GM12891 (cell line): Measurements from ENCODE around the gene MRPS25.

Experiments used
- DNase-seq: peaks from one replicate; pipeline ENCODE4 v3.0.0; 2011; ENCODE audit warnings: low spot score; ENCODE audit not compliant: insufficient read length
- FAIRE-seq: peaks from 2 replicates; lab custom pipeline; 2011; peaks lifted over from hg19 to GRCh38; lab: Jason Lieb, UNC
- PAX5 ChIP-seq: IDR thresholded peaks from 2 replicates; pipeline ENCODE4 v1.6.1; 2011; ENCODE audit warnings: low read length, moderate library complexity, mild to moderate bottlenecking; ENCODE audit not compliant: insufficient read depth, severe bottlenecking
- POLR2A ChIP-seq: IDR thresholded peaks from 2 replicates; pipeline ENCODE4 v1.6.1; 2011; ENCODE audit warnings: low read depth, low read length, control low read depth
- POLR2AphosphoS5 ChIP-seq: IDR thresholded peaks from 2 replicates; pipeline ENCODE4 v1.6.1; 2011; ENCODE audit warnings: low read depth, low read length, control low read depth
- POU2F2 ChIP-seq: IDR thresholded peaks from 2 replicates; pipeline ENCODE4 v1.6.1; 2011; ENCODE audit warnings: low read depth, mild to moderate bottlenecking, control low read depth, low read length, moderate library complexity
- SPI1 ChIP-seq: IDR thresholded peaks from 2 replicates; pipeline ENCODE4 v1.6.1; 2011; ENCODE audit warnings: low read depth, low read length, control low read depth
- TAF1 ChIP-seq: IDR thresholded peaks from 2 replicates; pipeline ENCODE4 v1.6.1; 2011; ENCODE audit warnings: low read depth, low read length, control low read depth

Gene MRPS25

GRCh38 chr3:15063656-15064286 is 1.3 kb downstream of the MRPS25 start:
- DNase-seq (no peak), FAIRE-seq (no peak)
- TF ChIP-seq TAF1 (no peak), SPI1 (no peak), PAX5 (no peak), POU2F2 (no peak), POLR2AphosphoS5 (no peak), POLR2A (no peak)

GRCh38 chr3:15063238-15063637 is 1.9 kb downstream of the MRPS25 start:
- TF ChIP-seq SPI1, result no peak
- no peak for TF ChIP-seq POU2F2
- TF ChIP-seq PAX5, result no peak
- no peak for TF ChIP-seq POLR2AphosphoS5
- no peak for TF ChIP-seq TAF1
- TF ChIP-seq POLR2A, result no peak
- DNase-seq (no peak), FAIRE-seq (no peak)

- TF ChIP-seq POLR2AphosphoS5 (no peak), TAF1 (no peak), SPI1 (no peak), PAX5 (no peak), POLR2A (no peak)
- no peak for DNase-seq
- no peak for FAIRE-seq
These were observed 5.1 kb downstream of the MRPS25 start for GRCh38 chr3:15060029-15060428.

GRCh38 chr3:15056676-15057404 is 8.3 kb downstream of the MRPS25 start:
- DNase-seq (no peak), FAIRE-seq (no peak)
- TF ChIP-seq PAX5 (no peak), SPI1 (no peak), POLR2AphosphoS5 (no peak), TAF1 (no peak), POLR2A (no peak), POU2F2 (no peak)

GRCh38 chr3:15055019-15055557 is 10.0 kb downstream of the MRPS25 start:
- DNase-seq, result no peak
- TF ChIP-seq PAX5, result peak; percentile 16
- TF ChIP-seq SPI1, result no peak
- no peak for TF ChIP-seq POLR2A
- TF ChIP-seq POLR2AphosphoS5, result no peak
- no peak for TF ChIP-seq TAF1
- TF ChIP-seq POU2F2, result peak; percentile 55
- peak; percentile 79 for FAIRE-seq

GRCh38 chr3:15053541-15053940 is 11.6 kb downstream of the MRPS25 start:
- no peak for FAIRE-seq
- no peak for TF ChIP-seq POLR2AphosphoS5
- no peak for TF ChIP-seq POU2F2
- TF ChIP-seq SPI1, result no peak
- no peak for TF ChIP-seq POLR2A
- no peak for TF ChIP-seq PAX5
- TF ChIP-seq TAF1, result no peak
- DNase-seq, result no peak

GRCh38 chr3:15052335-15053242 is 12.5 kb downstream of the MRPS25 start:
- no peak for TF ChIP-seq SPI1
- TF ChIP-seq POU2F2, result no peak
- TF ChIP-seq POLR2A, result no peak
- no peak for TF ChIP-seq PAX5
- TF ChIP-seq TAF1, result no peak
- no peak for TF ChIP-seq POLR2AphosphoS5
- peak; percentile 33 for FAIRE-seq
- no peak for DNase-seq

- TF ChIP-seq POU2F2 (no peak), SPI1 (no peak)
- DNase-seq (peak; percentile 41), FAIRE-seq (peak; percentile 90)
These were observed 13.6 kb downstream of the MRPS25 start for GRCh38 chr3:15051531-15051930.

- TF ChIP-seq TAF1 (no peak), PAX5 (peak; percentile 30), SPI1 (peak; percentile 100)
- FAIRE-seq (peak; percentile 87), DNase-seq (peak; percentile 49)
These were observed 14.6 kb downstream of the MRPS25 start for GRCh38 chr3:15050405-15051092.
